Right kidney (tissue), 1 donor: ENCODE results near the gene MTNR1A.
"Not testable (repeated sequence)": the region's sequence is repeated elsewhere in the genome, so short reads cannot be mapped to it uniquely, and the experiment has no call there.

Experiments
- DNase-seq: peaks from one replicate; pipeline ENCODE4 v3.0.0-alpha.2; 2016

The MTNR1A gene

DNA sequence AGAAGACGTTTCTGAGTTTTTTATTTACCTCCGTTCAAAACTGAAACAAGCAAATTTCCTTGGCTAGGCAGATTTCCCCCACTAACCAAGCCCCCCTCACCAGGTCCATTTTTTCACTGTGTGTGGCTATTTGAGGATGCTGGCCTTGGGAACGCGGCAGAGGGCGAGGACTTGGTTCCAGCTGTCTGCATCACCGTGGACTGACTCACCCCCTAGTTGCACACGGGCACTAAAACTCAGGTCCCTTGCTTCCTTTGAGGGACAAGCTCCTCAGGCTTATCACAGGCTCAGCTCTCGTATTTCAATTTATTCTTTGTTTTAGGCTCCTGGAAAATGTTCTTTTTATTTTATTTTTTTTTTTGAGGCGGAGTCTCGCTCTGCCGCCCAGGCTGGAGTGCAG is 8.4 kb upstream of the MTNR1A start:
- DNase-seq = no peak

DNA sequence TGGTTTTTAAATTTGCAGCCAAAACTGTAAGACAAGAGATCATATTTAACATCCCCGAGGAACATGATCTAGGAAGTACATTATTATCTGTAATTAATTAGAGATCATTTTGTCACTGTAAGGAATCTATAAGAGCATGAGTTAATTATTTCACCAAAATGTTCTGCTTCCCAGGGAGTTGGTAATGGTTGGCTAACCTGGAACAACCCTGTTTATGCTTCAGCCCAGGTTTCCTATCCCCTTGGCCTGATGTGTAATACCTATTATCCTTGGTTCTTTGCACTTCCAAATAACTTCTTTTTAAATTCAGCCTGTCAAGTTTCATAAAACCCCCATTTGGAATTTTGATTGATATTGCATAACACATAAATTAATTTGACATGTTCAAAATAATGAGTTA is 6.4 kb upstream of the MTNR1A start:
- DNase-seq = no peak

DNA sequence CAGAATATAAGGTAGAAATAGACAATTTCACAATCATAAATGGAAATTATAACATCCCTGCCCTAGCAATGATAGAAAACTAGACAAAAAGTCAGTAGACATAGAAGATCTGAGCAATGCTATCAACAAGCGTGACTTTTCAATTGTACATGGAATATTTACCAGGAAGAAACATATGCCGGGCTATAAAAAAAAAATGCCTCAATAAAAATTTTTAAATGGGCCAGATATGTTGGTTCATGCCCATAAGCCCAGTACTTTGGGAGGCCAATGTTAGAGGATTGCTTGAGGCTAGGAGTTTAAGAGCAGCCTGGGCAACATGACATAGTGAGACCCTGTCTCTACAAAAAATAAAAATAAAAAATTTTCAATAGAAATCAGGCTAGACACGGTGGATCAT is 5.3 kb upstream of the MTNR1A start:
- no peak for DNase-seq

DNA sequence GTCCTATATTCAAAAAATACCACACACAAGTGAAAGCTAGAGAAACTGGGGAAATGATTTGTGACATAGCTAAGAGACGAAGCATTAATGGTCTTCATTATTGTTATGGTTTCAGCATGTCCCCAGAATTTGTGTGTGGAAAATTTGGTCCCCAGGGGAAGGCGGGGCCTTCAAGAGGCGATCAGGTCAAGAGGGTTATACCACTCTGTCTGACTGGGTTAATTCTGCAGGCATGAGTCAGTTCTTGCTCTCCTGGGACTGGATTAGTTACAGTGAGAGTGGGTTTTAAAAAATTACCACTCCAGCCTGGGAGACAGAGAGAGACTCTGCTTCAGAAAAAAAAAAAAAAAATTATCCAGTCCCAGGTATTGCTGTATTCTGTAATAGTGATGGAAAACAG is 2.1 kb upstream of the MTNR1A start:
- DNase-seq = no peak

DNA sequence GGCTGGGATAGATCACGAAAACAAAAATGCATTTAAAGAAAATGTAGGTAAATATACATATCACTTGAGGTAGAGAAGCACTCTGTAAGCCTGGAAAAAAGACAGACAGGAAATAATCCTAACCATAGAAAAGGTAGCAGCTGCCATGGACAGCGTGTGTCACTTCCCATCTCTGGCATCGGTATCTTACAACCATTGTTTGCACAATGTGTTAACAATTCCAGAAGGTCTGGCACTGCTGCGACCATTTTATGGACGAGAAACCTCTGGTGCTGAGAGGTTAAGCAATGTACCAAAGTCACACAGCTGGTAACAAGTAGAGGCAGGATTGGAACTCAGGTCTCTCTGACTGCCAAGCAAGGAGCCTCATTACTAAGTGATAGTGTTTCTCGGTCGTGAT is 1.7 kb upstream of the MTNR1A start:
- no peak for DNase-seq

DNA sequence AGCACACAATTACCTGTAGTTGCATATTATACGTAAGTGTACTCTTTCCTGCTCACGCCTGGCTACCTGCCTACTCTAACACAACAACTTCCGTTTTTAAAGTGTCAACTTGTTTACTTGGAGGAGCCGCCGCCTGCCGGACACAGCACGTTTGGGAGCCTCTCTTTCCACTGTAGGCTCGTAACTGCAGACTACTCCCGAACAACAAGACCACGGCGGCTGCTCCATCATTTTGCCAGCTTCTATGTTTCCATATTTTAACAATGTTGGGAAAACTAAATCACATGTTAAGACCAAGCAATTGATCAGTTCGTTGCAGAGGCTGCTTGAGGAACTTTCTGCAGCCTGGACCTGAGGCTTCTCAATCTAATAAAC is 841 bp downstream of the MTNR1A start:
- no peak for DNase-seq

DNA sequence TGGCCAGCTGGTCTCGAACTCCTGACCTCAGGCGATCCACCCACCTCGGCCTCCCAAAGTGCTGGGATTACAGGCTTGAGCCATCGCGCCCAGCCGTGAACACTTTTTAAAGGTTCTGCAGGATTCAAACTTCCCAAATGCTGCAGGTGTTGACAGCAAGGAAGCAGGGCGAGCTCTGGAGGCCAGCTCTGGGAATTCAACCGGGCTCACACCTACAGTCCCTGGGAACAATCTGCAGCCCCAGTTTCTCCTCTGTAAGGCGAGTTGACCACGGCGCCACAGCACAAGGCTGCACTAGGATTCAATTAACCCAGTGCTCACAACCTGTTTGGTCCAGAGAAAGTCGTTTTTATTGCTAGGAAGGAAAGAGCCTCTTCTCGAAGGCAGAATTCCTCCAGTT is 1.6 kb downstream of the MTNR1A start:
- DNase-seq = no peak

DNA sequence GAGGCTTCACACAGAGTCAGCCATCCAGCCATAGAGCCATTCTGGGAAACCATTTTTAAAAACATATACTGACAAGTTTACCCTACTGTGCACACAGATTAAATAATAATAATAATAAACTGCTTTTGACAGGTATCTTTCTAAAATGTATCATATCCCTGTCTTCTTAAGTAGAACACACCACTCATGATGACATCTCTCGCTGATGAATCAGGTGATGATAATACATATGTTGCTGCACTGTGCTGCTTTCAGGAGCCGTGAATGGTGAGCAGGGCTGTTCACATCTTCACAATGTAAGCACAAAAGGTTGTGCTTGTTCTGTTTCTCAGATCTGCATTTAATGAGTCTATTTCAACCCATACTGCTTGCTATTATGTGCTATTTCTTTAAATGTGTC is 3.5 kb downstream of the MTNR1A start:
- no peak for DNase-seq

DNA sequence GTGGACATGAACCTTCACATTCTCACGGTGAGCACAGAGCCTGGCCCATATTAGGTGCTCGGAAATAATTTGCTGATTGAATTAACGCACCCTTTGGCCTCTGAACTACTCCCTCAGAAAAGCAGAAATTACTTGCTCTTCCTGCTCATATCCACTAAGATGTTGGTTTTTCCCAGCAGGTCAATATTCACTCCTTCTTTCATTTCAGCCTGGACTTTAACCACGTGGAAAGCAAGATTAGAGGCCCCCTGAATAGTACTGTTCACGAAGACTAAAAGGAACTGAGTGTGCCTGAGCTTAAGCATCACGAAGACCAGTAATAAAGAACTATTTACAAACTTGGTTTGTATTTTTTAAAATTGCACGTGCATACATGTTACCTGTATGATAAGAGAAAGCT is 9.9 kb downstream of the MTNR1A start:
- DNase-seq = no peak

DNA sequence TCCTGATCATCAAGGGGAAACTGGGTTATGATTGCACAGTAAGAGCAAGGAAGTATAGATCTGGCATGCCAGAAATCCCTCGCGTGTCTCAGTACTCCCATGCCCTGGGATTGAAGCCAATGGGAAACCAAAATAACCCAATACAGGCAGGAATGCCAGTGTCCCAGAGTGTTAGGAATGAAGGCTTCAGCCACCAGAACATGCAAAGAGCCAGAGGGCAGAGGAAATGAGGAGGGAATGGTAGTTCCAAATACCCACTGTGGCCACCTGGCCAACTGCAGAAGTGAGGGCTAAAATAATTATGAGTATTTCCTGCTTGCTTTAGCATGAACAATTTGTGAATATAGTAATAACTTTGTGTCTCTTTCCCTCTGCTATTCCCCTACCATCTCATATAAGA is 12.2 kb downstream of the MTNR1A start:
- no peak for DNase-seq

DNA sequence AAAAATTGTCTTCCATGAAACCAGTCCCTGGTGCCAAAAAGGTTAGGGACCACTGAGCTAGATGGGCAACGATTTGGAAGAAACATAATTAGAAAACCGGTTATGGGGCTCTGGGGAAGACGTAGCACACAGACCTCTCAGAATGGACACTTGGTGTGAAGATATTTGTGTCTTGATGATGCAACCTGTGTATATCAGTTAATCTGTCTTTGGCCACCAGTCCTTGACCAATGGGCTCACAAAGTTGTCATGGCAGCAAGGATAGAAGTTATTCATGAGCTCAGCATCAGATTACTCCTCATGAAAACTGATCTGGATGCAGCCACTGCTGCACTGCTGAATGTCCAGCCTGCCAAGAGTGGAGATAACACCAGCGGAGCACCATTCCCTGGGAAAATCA is 13.6 kb downstream of the MTNR1A start:
- no peak for DNase-seq

DNA sequence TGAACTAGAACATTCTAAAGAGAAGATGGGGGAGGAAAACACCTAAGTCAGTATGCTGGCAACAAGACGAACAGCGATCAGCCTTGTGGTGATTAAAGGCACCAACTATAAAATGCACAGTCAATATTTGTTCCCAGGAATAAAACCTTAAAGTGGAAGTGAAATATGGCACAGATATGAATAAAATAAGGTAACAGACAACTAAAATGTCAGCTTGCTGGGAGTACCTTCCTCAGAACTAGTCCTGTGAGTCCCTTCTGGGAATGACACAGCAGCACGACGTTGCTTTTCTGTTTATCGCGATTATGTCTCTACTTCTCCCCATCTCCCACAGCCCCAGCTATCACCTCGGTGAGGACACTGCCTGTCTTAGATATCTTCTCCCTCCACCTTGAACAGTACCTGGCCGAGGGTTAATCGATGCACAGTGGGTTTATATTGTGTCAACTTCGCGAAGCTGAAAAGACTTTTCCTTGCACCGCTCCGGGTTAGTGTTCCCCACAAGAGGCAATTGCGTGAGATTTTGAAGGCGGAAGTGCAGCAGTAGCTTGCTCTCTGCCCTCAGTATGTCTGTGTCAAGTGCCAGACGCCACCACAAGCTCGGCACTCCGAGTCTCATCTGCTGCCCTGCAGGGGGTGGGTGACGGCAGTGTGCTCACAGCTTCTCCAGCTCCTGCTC is 17.4 kb downstream of the MTNR1A start:
- DNase-seq = no peak

DNA sequence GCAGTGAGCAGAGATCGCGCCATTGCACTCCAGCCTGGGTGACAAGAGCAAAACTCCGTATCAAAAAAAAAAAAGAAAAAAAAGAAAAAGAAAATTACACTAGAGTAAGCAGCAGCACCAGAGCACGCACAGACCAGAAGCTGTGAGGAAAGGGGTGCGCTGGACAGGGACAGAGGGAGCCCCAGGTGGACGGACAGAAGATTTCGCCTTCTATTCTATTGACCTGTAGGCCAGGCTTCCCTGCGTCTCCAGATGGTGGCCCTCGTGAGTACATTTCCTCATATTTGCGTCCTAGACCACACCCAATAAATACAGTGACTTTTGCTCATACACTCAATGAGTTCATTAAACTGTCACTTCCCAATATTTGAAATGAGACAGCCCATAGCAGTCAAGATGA is 19.1 kb downstream of the MTNR1A start:
- DNase-seq = no peak

DNA sequence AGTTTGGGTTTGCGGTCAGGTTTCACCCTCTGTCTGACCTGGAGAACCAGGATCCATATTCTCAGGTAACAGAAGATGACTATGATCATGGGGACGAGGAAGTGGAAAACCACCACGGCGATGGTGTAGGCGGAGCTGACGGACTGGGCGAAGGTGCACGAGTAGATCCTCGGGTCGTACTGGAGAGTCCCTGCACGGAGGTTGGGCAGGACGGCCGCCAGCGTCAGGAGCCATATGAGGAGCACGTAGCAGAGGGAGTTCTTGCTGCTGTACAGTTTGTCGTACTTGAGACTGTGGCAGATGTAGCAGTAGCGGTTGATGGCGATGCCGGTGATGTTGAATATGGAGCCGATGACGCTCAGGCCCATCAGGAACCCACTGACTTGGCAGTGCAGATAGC is 21.3 kb downstream of the MTNR1A start:
- DNase-seq = no peak

DNA sequence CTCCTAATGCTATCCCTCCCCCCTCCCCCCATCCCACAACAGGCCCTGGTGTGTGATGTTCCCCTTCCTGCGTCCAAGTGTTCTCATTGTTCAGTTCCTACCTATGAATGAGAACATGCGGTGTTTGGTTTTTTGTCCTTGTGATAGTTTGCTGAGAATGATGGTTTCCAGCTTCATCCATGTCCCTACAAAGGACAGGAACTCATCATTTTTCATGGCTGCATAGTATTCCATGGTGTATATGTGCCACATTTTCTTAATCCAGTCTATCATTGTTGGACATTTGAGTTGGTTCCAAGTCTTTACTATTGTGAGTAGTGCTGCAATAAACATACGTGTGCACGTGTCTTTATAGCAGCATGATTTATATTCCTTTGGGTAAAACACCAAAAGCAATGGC is 31.4 kb downstream of the MTNR1A start:
- not testable (repeated sequence) for DNase-seq

DNA sequence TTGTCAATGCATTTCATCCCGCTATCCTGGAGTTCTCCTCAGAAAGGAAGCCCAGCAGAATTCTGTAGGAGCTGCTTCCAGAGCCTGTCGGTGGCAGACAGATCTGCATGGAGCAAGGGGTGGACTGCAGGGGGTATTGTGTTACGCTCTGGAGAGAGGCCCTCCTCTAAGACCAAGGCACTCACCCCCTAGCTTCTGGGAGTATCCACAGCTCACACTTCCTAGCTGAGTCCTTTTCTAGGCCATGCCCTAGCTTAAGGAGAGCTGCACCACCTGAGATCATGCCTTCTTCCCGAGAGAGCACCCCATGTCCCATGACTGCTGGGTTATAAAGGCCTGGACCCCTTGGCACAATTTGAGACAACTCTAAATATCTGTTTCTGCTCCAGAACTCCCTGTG is 39.1 kb downstream of the MTNR1A start:
- DNase-seq = no peak

DNA sequence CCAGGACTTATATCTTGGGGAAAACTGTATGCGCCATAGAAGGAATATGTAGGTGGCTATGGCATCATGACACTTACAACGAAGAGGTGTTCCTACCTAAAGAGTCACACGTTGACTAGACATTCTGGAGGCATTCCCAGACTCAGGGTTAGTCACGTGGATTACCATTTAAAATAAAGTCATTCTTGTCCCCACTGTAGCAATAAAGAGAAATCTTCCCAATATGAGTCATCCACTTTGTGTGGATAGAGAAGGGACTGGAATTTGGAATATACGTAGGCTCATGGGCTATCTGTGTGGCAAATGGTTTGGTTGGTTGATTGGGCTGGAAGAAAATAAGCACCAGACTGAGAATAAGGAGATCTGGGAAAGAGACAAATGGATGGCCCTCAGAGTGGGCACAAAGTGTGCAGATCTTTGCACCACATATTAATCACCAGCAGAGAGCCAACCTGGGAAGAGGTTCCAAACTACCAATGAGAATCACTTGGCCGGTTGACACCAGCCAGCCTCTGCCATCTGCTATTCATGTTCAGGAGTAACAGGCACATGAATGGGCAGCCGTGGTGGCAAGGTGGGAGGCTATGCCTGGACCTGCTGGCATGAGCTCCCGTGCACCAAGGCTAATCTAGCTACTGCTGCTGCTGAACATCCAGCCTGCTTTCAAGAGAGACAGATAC is 41.0 kb downstream of the MTNR1A start:
- DNase-seq = no peak

DNA sequence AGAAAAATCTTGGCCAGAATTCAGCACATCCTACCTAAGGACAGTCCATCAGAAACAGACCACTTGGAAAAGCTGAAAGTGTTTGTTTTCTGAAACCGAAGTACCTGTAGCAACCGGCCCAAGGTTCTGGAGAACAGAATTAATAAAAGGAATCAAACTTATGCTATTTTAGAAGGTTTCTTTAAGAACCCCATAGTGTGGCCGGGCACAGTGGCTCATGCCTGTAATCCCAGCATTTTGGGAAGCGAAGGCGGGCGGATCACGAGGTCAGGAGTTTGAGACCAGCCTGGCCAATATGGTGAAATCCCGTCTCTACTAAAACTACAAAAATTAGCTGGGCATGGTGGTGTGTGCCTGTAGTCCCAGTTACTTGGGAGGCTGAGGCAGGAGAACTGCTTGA is 50.6 kb downstream of the MTNR1A start:
- not testable (repeated sequence) for DNase-seq

DNA sequence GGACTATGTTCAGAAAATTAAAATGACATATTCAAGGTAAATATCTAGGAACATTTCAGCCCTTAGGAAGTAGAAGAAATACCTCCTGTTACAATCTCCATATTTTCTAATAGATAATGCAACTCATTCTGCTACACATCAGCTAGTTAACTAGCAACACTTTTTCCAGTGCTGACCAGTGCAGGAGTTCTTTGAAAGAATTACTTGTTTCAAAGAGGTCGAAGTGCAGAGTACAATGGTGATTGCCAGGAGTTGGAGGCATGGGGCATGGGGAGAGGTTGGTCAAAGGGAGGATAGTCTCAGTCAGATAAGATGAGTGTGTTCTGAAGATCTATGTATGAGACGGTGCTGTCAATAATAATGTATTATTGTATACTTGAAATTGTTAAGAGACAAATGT is 53.1 kb downstream of the MTNR1A start:
- DNase-seq = no peak

DNA sequence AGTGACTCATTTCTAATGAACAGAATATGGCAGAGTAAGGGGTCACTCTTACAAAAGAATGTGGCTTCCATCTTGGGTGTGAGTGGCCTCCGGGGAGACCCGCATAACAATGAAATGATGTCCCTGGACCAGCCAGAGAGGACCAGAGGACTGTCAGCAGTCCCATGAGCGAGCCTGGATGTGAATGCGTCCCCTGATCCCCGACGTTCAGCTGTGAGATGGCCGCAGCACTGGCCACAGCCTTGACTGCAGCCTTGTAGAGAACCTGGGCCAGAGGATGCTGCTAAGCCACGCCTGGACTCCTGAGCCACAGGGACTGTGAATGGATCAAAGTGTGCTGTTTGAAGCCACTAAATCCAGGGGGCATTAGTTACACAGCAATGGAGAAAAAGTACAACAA is 53.8 kb downstream of the MTNR1A start:
- DNase-seq = no peak

DNA sequence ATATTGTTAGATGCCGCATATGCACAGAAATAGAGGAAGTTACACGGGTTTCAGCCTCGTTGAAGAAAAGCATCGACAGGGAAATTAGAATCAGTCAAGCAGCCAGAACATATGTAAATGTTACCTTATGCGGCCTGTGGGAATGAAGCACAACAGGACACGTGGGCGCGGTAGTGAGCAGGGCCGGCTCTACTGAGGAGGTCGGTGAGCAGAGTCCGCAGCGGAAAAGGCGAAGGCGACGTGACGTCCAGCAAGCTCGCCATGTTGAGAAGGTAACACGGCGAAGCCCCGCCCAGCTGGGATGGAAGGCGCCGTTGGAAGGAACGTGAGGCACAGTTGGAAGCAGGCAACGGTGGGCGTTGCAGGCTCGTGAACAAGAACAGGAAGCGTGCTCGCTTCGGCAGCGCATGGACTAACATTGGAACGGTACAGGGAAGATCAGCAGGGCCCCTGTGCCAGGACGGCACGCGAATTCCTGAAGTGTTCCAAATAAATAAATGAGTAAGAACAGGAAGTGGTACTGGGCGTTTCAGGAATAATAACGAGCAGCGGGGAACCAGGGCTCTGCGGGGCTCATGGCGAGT is 54.6 kb downstream of the MTNR1A start:
- DNase-seq = no peak

DNA sequence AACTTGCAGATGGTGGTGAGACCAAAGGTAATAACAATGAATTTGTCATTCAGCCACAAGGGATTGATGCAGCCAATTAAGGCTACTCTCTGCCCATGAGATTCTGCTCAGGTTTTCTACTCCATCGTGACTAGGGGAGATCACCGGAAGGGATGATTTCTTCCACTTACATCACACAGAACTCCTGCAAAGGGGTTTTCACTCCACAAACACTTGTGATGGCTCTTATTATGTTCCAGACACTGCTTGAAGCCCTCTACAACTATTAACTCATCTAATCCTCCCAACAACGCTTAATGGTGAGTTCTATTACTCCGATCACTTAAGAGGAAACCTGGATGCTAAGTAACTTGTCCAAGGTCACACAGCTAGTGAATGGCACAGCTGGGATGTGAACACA is 55.9 kb downstream of the MTNR1A start:
- DNase-seq = no peak

DNA sequence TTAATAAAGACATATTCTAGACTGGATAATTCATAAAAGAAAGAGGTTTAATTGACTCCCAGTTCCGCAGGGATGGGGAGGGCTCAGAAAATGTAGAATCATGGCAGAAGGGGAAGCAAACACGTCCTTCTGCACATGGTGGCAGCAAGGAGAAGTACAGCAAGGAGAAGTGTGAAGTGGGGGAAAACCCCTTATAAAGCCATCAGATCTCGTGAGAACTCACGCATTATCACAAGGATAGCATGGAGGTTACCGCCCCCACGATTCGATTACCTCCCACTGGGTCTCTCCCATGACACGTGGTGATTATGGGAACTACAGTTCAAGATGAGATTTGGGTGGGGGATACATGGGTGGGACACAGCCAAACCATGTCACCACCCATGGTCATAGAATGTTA is 58.3 kb downstream of the MTNR1A start:
- DNase-seq = no peak

DNA sequence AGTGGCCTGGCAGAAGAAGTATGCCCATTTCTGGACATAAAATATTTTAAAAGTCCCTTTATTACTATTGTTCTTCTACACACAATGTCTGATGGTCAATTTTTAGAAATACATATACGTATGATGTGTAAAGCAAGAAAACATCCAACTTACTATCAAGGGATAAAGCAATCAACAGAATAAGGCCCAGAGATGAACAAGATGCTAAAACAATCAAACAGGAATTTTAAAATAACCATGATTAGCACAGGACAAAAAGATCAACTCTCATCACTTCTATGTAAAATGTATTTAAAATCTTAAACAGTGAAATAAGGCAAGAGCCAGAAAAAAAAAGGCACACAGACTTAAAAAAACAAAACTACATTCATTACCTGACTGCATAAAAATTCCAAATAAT is 60.9 kb downstream of the MTNR1A start:
- DNase-seq = no peak
